Thyroid gland (tissue), 4 donors: ENCODE results near the gene CHST10. TPM values are rescaled to one million over a fixed set of nuclear protein-coding genes. Genes with fewer than 3 reads are reported as not detected.

Experiments
- DNase-seq, 2 donors: peaks; one replicate each; pipeline ENCODE4 v3.0.0-alpha.2; 2019
- H3K27ac ChIP-seq, 3 donors: fragments of 200-600 bp; sonication (generic); 1 replicate in 2 of 3; 2 replicates in 1 of 3; pipeline ENCODE4 v1.5.1; 2016 to 2019; ENCODE audit warnings: mild to moderate bottlenecking in 1 of 3, moderate library complexity in 1 of 3
- H3K27me3 ChIP-seq: fragments of 200-600 bp; sonication (generic); one replicate; pipeline ENCODE4 v1.5.1; 2019
- H3K36me3 ChIP-seq, 2 donors: fragments of 200-600 bp; sonication (generic); one replicate each; pipeline ENCODE4 v1.5.1; 2016 to 2019
- H3K4me1 ChIP-seq, 2 donors: fragments of 200-600 bp; sonication (generic); one replicate each; pipeline ENCODE4 v1.5.1; 2017 to 2019
- H3K4me3 ChIP-seq, 3 donors: fragments of 200-600 bp; sonication (generic); replicated peaks in 1 of 3; 1 replicate in 2 of 3; 2 replicates in 1 of 3; pipeline ENCODE4 v1.5.1; 2016; ENCODE audit warnings: mild to moderate bottlenecking in 1 of 3
- H3K9me3 ChIP-seq: fragments of 200-600 bp; sonication (generic); one replicate; pipeline ENCODE4 v1.5.1; 2017
- CTCF ChIP-seq, 6 experiments: fragments of 200-600 bp in 3 of 6; fragments of 450-650 bp in 3 of 6; sonication (generic) in 3 of 6; IDR thresholded peaks; one replicate each; pipeline ENCODE4 v1.5.1; 2016 to 2019; ENCODE audit warnings: antibody characterized with exemption in 6 of 6, mild to moderate bottlenecking in 2 of 6, inconsistent platforms in 1 of 6, moderate library complexity in 1 of 6
- POLR2A ChIP-seq, 2 donors: fragments of 450-650 bp; IDR thresholded peaks; one replicate each; pipeline ENCODE4 v1.6.1; 2017; ENCODE audit warnings: antibody characterized with exemption in 2 of 2, mild to moderate bottlenecking in 2 of 2, moderate library complexity in 1 of 2
- WGBS, 2 donors: methylation state at CpG; one replicate each; pipeline ENCODE4 v1.1.5; 2017; 5-methylcytosine and 5-hydroxymethylcytosine counted together
- intact Hi-C: fragments of 100-400 bp; cut with DNase I; formaldehyde crosslinking; loops from one replicate; pipeline ENCODE4 v1.15.1; 2023
- total RNA-seq, 4 donors: library from RNA; depleted of rRNA; stranded (reverse); fragments of >200 nt; gene quantifications; one replicate each; pipeline ENCODE4 v1.2.3, GENCODE V29; 2016

The CHST10 gene
- total RNA-seq, 4 donors from 2014 or later = 12.9 to 18.3 (median 14.5) TPM

GRCh38 chr2:100391735-100392515, 25.5 kb downstream of the CHST10 start:
- peaks cover 0 to 4% of the 10 kb centered on the region in 2 donors for H3K36me3 ChIP-seq
- H3K4me3 ChIP-seq = no peak overlapping the region
- TF ChIP-seq POLR2A (IDR thresholded peaks at IDR 0.05) = no peak
- no peak for TF ChIP-seq CTCF (IDR thresholded peaks at IDR 0.05)
- H3K27me3 ChIP-seq = no peaks in the 10 kb centered on the region
- intact Hi-C loops = no loop called here
- peaks cover 6 to 7% of the 10 kb centered on the region in 2 donors for H3K4me1 ChIP-seq
- no peak for DNase-seq
- 94 to 97% methylated on average over 16 to 19 of the region's 23 CpGs for WGBS, 2 donors
- H3K27ac ChIP-seq = no peak overlapping the region
- H3K9me3 ChIP-seq = no peaks in the 10 kb centered on the region

- no peak overlapping the region for H3K4me3 ChIP-seq
- intact Hi-C loops = no loop called here
- H3K27ac ChIP-seq = no peak overlapping the region
- 97 to 98% methylated on average over 12 of the region's 12 CpGs for WGBS, 2 donors
- H3K36me3 ChIP-seq = peaks cover 0 to 4% of the 10 kb centered on the region in 2 donors
- no peaks in the 10 kb centered on the region for H3K9me3 ChIP-seq
- H3K4me1 ChIP-seq = peaks cover 6 to 7% of the 10 kb centered on the region in 2 donors
- no peaks in the 10 kb centered on the region for H3K27me3 ChIP-seq
- TF ChIP-seq POLR2A (IDR thresholded peaks at IDR 0.05) (no peak), CTCF (IDR thresholded peaks at IDR 0.05) (no peak)
- DNase-seq = no peak
Observed at GRCh38 chr2:100390001-100390940, 27.2 kb downstream of the CHST10 start.

GRCh38 chr2:100388703-100389102, 28.8 kb downstream of the CHST10 start:
- no peaks in the 10 kb centered on the region for H3K27me3 ChIP-seq
- DNase-seq = no peak
- 88 to 90% methylated on average over 6 of the region's 6 CpGs for WGBS, 2 donors
- H3K9me3 ChIP-seq = no peaks in the 10 kb centered on the region
- TF ChIP-seq CTCF (IDR thresholded peaks at IDR 0.05) = no peak
- no peak for TF ChIP-seq POLR2A (IDR thresholded peaks at IDR 0.05)
- H3K4me3 ChIP-seq = no peak overlapping the region
- peaks cover 4 to 5% of the 10 kb centered on the region in 2 donors for H3K4me1 ChIP-seq
- H3K36me3 ChIP-seq = peaks cover 0 to 4% of the 10 kb centered on the region in 2 donors
- H3K27ac ChIP-seq = no peak overlapping the region
- intact Hi-C loops = no loop called here

GRCh38 chr2:100383954-100384353, 33.5 kb downstream of the CHST10 start:
- H3K4me3 ChIP-seq = no peak overlapping the region
- TF ChIP-seq CTCF (IDR thresholded peaks at IDR 0.05) = no peak
- no peak for TF ChIP-seq POLR2A (IDR thresholded peaks at IDR 0.05)
- WGBS, 2 donors = 88 to 91% methylated on average over 5 of the region's 5 CpGs
- no peak overlapping the region for H3K27ac ChIP-seq
- H3K4me1 ChIP-seq = no peaks in the 10 kb centered on the region
- H3K36me3 ChIP-seq = no peaks in the 10 kb centered on the region
- no peak for DNase-seq
- H3K27me3 ChIP-seq = no peaks in the 10 kb centered on the region
- H3K9me3 ChIP-seq = no peaks in the 10 kb centered on the region
- intact Hi-C loops = loop anchor here (5.0 kb wide), 1 partner anchor 827 kb away; no protein-coding TSS in a partner anchor
